HEK293 (cell line): ENCODE measurements around the gene LTK.

Experiments
- BCL11A ChIP-seq: fragments of 450-650 bp; formaldehyde crosslinking; IDR thresholded peaks from 2 replicates; pipeline ENCODE4 v1.5.1; 2016; ENCODE audit warnings: low read depth, missing biosample characterization, missing genetic modification characterization
- REPIN1 ChIP-seq: fragments of 450-650 bp; formaldehyde crosslinking; IDR thresholded peaks from 2 replicates; pipeline ENCODE4 v1.5.1; 2017; ENCODE audit warnings: missing biosample characterization, missing genetic modification characterization, low read depth
- ZNF24 ChIP-seq: fragments of 450-650 bp; formaldehyde crosslinking; IDR thresholded peaks from 2 replicates; pipeline ENCODE4 v1.5.1; 2016; ENCODE audit warnings: missing biosample characterization, missing genetic modification characterization
- ZNF366 ChIP-seq: fragments of 450-650 bp; formaldehyde crosslinking; conservative IDR thresholded peaks from 2 replicates; pipeline ENCODE4 v1.5.1; 2016; ENCODE audit warnings: missing biosample characterization, missing genetic modification characterization
- ZSCAN30 ChIP-seq: fragments of 450-650 bp; IDR thresholded peaks from 2 replicates; pipeline ENCODE4 v1.5.1; 2018; ENCODE audit warnings: missing biosample characterization, mild to moderate bottlenecking, missing genetic modification characterization, moderate library complexity
- TF ChIP-seq, protein P1 (sequence below): sonication (generic); formaldehyde crosslinking; IDR thresholded peaks from 2 replicates; pipeline ENCODE4 v1.8.1; 2022; ENCODE audit warnings: mild to moderate bottlenecking, moderate library complexity, missing genetic modification reagents
- TF ChIP-seq, protein P2 (sequence below): fragments of 450-650 bp; formaldehyde crosslinking; IDR thresholded peaks from 2 replicates; pipeline ENCODE4 v1.5.1; 2016; ENCODE audit warnings: missing biosample characterization, missing genetic modification characterization
- TF ChIP-seq, protein P3 (sequence below): IDR thresholded peaks from 2 replicates; pipeline ENCODE4 v1.6.1; 2011; ENCODE audit warnings: mild to moderate bottlenecking, low read depth, low read length, borderline replicate concordance

DNA sequence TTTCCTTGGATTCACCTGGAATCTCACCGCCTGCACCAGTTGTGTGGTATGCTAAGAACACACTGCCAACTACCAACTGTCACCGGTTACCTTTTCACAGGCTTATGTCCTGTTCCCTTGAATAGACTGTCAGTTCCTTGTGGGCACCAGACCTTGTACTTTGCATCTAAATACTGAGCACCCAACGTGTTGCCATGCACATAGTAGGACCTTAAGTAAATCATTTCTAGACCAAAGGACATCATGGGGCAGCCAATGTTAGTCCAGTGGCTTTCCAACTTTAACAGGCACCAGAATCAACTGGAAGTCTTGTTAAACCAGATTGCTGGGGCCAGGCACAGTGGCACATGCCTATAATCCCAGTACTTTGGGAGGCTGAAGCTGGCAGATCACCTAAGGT is 31.6 kb upstream of the LTK start:
- TF ChIP-seq, protein P1, sequence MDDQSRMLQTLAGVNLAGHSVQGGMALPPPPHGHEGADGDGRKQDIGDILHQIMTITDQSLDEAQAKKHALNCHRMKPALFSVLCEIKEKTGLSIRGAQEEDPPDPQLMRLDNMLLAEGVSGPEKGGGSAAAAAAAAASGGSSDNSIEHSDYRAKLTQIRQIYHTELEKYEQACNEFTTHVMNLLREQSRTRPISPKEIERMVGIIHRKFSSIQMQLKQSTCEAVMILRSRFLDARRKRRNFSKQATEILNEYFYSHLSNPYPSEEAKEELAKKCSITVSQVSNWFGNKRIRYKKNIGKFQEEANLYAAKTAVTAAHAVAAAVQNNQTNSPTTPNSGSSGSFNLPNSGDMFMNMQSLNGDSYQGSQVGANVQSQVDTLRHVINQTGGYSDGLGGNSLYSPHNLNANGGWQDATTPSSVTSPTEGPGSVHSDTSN (CRISPR knock-in tag): no peak
- TF ChIP-seq ZNF366 (tag by site-specific recombination): no peak
- TF ChIP-seq, protein P2, sequence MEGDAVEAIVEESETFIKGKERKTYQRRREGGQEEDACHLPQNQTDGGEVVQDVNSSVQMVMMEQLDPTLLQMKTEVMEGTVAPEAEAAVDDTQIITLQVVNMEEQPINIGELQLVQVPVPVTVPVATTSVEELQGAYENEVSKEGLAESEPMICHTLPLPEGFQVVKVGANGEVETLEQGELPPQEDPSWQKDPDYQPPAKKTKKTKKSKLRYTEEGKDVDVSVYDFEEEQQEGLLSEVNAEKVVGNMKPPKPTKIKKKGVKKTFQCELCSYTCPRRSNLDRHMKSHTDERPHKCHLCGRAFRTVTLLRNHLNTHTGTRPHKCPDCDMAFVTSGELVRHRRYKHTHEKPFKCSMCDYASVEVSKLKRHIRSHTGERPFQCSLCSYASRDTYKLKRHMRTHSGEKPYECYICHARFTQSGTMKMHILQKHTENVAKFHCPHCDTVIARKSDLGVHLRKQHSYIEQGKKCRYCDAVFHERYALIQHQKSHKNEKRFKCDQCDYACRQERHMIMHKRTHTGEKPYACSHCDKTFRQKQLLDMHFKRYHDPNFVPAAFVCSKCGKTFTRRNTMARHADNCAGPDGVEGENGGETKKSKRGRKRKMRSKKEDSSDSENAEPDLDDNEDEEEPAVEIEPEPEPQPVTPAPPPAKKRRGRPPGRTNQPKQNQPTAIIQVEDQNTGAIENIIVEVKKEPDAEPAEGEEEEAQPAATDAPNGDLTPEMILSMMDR (tag by site-specific recombination): no peak
- TF ChIP-seq ZSCAN30: no peak
- TF ChIP-seq, protein P3, sequence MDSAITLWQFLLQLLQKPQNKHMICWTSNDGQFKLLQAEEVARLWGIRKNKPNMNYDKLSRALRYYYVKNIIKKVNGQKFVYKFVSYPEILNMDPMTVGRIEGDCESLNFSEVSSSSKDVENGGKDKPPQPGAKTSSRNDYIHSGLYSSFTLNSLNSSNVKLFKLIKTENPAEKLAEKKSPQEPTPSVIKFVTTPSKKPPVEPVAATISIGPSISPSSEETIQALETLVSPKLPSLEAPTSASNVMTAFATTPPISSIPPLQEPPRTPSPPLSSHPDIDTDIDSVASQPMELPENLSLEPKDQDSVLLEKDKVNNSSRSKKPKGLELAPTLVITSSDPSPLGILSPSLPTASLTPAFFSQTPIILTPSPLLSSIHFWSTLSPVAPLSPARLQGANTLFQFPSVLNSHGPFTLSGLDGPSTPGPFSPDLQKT: no peak
- no peak for TF ChIP-seq REPIN1 (tag by site-specific recombination)
- TF ChIP-seq ZNF24 (tag by site-specific recombination): no peak
- TF ChIP-seq BCL11A (tag by site-specific recombination): no peak
